ENCODE data around the gene TCF4. TPM values are rescaled to one million over a fixed set of nuclear protein-coding genes. Genes with fewer than 3 reads are reported as not detected.
"Not testable (repeated sequence)": the region's sequence is repeated elsewhere in the genome, so short reads cannot be mapped to it uniquely, and the experiment has no call there.

TCF4 gene
- total RNA-seq, 4 donors from 2014 or later, result 30.3 to 51.1 (median 40.1) TPM

DNA sequence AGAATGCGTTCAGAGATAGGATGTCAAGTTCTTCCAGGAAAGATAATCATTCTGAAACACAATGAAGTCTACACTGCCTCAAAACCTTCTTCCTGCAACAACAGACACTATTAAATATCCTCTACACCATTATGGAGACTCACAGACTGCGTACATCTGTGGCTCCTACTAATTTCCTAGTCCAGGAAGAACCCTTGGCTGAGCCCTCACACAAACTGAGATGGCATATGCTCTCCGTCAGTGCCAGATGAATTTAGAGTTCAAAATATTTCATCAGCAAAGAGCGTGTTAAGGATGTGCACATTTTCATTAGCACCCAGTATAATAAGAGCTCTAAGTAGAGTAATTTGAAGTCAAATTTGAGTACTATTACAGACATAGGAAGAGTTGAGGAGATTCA, 117.2 kb downstream of the TCF4 start:
- WGBS, 2 donors (ENCODE audit: low coverage in 1 of 2), result 89 to 96% methylated on average over 3 to 4 of the region's 4 CpGs
- no peak for DNase-seq
- intact Hi-C loops (cut with DNase I; ENCODE audit: low total_unique reads), result loop anchor here (10.0 kb wide), 1 partner anchor 114 kb away; the partner anchor contains the start of gene TCF4

DNA sequence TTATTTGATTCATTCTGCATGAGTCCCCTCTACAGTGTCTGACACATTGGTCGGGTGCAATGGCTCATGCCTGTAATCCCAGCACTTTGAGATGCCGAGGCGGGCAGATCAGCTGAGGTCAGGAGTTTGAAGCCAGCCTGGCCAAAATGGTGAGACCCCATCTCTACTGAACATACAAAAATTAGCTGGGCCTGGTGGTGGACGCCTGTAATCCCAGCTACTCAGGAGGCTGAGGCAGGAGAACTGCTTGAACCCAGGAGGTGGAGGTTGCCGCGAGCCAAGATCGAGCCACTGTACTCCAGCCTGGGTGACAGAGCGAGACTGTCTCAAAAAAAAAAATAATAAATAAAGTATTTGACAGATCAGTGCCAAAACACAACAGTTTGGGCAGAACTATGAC, 118.9 kb downstream of the TCF4 start:
- intact Hi-C loops (cut with DNase I; ENCODE audit: low total_unique reads); H3K4me1 ChIP-seq; DNase-seq; H3K27ac ChIP-seq; H3K36me3 ChIP-seq; in situ Hi-C loops (cut with MboI; ENCODE audit: low pct_ligation_motif_present in 1 of 4, low pct_unique_long_range_greater_than_20kb in 1 of 4, low sequenced_read_pairs in 3 of 4); H3K27me3 ChIP-seq; H3K4me3 ChIP-seq; H3K9me3 ChIP-seq: not testable (repeated sequence)
- WGBS, 2 donors (ENCODE audit: low coverage in 1 of 2), result 89 to 100% methylated on average over 2 to 8 of the region's 8 CpGs

More for the DNA sequence above, 117.2 kb downstream of the TCF4 start:
- Histone ChIP-seq H3K4me1 (no peaks in the 10 kb centered on the region), H3K36me3 (no peaks in the 10 kb centered on the region), H3K4me3 (no peak overlapping the region), H3K9me3 (no peaks in the 10 kb centered on the region), H3K27ac (no peak overlapping the region), H3K27me3 (no peaks in the 10 kb centered on the region)
- TF ChIP-seq POLR2AphosphoS5 (IDR thresholded peaks at IDR 0.05) (no peak), CTCF (IDR thresholded peaks at IDR 0.05) (no peak), EP300 (IDR thresholded peaks at IDR 0.05; ENCODE audit: low read depth) (no peak), POLR2A (IDR thresholded peaks at IDR 0.05) (no peak)
- in situ Hi-C loops (cut with MboI; ENCODE audit: low pct_ligation_motif_present in 1 of 4, low pct_unique_long_range_greater_than_20kb in 1 of 4, low sequenced_read_pairs in 3 of 4), result no loop called here

DNA sequence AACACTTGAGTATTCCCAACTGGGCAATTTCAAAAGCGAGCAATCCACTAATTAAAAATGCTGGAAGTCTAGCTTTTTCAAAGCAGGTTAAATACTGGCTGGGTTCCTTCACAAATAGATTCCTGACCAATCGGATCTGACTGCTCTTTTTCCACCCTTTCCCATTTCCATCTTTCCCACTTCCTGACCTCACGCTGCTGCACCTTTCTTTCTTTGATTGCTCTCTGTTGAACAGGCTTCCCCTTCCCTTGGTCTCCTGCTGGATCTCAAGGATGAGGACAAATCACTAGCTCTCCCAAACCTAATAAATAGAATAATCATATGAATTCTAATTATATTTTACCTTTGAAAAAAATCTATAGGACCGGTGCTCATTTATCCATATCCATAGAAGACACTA, 121.2 kb downstream of the TCF4 start:
- TF ChIP-seq POLR2AphosphoS5 (IDR thresholded peaks at IDR 0.05) (no peak), POLR2A (IDR thresholded peaks at IDR 0.05) (no peak), CTCF (IDR thresholded peaks at IDR 0.05) (no peak), EP300 (IDR thresholded peaks at IDR 0.05; ENCODE audit: low read depth) (no peak)
- Histone ChIP-seq H3K4me1 (no peaks in the 10 kb centered on the region), H3K27me3 (no peaks in the 10 kb centered on the region), H3K36me3 (no peaks in the 10 kb centered on the region), H3K27ac (no peak overlapping the region), H3K9me3 (no peaks in the 10 kb centered on the region), H3K4me3 (no peak overlapping the region)
- DNase-seq, result no peak
- in situ Hi-C loops (cut with MboI; ENCODE audit: low pct_ligation_motif_present in 1 of 4, low pct_unique_long_range_greater_than_20kb in 1 of 4, low sequenced_read_pairs in 3 of 4) (no loop called here), intact Hi-C loops (cut with DNase I; ENCODE audit: low total_unique reads) (no loop called here)
- 72 to 73% methylated on average over 4 of the region's 4 CpGs for WGBS, 2 donors (ENCODE audit: low coverage in 1 of 2)

- Histone ChIP-seq H3K36me3 (no peaks in the 10 kb centered on the region), H3K27me3 (no peaks in the 10 kb centered on the region), H3K27ac (no peak overlapping the region), H3K4me3 (no peak overlapping the region), H3K9me3 (no peaks in the 10 kb centered on the region), H3K4me1 (no peaks in the 10 kb centered on the region)
- no peak for TF ChIP-seq POLR2A (IDR thresholded peaks at IDR 0.05)
- no peak for TF ChIP-seq POLR2AphosphoS5 (IDR thresholded peaks at IDR 0.05)
- TF ChIP-seq EP300 (IDR thresholded peaks at IDR 0.05; ENCODE audit: low read depth), result no peak
- no peak for TF ChIP-seq CTCF (IDR thresholded peaks at IDR 0.05)
- no peak for DNase-seq
- in situ Hi-C loops (cut with MboI; ENCODE audit: low pct_ligation_motif_present in 1 of 4, low pct_unique_long_range_greater_than_20kb in 1 of 4, low sequenced_read_pairs in 3 of 4) (no loop called here), intact Hi-C loops (cut with DNase I; ENCODE audit: low total_unique reads) (no loop called here)
- WGBS, 2 donors (ENCODE audit: low coverage in 1 of 2), result 65 to 74% methylated on average over 2 of the region's 2 CpGs
Observed at GRCh38 chr18:55465313-55465712, 122.7 kb downstream of the TCF4 start.

- no peaks in the 10 kb centered on the region for H3K9me3 ChIP-seq
- no peak overlapping the region for H3K4me3 ChIP-seq
- no peaks in the 10 kb centered on the region for H3K36me3 ChIP-seq
- intact Hi-C loops (cut with DNase I; ENCODE audit: low total_unique reads) (no loop called here), in situ Hi-C loops (cut with MboI; ENCODE audit: low pct_ligation_motif_present in 1 of 4, low pct_unique_long_range_greater_than_20kb in 1 of 4, low sequenced_read_pairs in 3 of 4) (no loop called here)
- 85 to 86% methylated on average over 4 of the region's 4 CpGs for WGBS, 2 donors (ENCODE audit: low coverage in 1 of 2)
- TF ChIP-seq EP300 (IDR thresholded peaks at IDR 0.05; ENCODE audit: low read depth) (no peak), POLR2AphosphoS5 (IDR thresholded peaks at IDR 0.05) (no peak), POLR2A (IDR thresholded peaks at IDR 0.05) (no peak), CTCF (IDR thresholded peaks at IDR 0.05) (no peak)
- H3K4me1 ChIP-seq, result no peaks in the 10 kb centered on the region
- H3K27ac ChIP-seq, result no peak overlapping the region
- H3K27me3 ChIP-seq, result no peaks in the 10 kb centered on the region
- DNase-seq, result no peak
Observed at GRCh38 chr18:55464581-55464980, 123.4 kb downstream of the TCF4 start.
